ENCODE results near the gene EIF2B5. TPM values are rescaled to one million over a fixed set of nuclear protein-coding genes. Genes with fewer than 3 reads are reported as not detected.

Gene EIF2B5
- total and polyA plus RNA-seq, 9 of the 15 experiments (the other 6 are each of a cell fraction or from before 2014, with no cell fraction given), result 19.1 to 92.4 (median 74.0) TPM

- H3K4me3 ChIP-seq, result no peak overlapping the region; the same call in 1 of the 2 replicates
- H3K4me1 ChIP-seq (replicated peaks in 1 of 2; ENCODE audit: control insufficient read depth in 2 of 2, insufficient read depth in 2 of 2, low read length in 2 of 2), result peaks cover 41 to 56% of the 10 kb centered on the region in 2 experiments; a peak in 4 of 5 replicates
- H2AFZ ChIP-seq (ENCODE audit: low read depth, low read length), result peak overlapping the region; percentile 3; the same call in 1 of the 2 replicates
- peak; percentile 32; the same call in 1 of the 2 replicates for TF ChIP-seq ZC3H11A (IDR thresholded peaks at IDR 0.05; ENCODE audit: low read depth, low read length)
- TF ChIP-seq CREB1 (IDR thresholded peaks at IDR 0.05), result no peak
- TF ChIP-seq CREB1 (CRISPR knock-in tag; IDR thresholded peaks at IDR 0.05), result 0 out of 2 replicates have a peak, but pooled peaks have one; percentile 0
- no peak for TF ChIP-seq MED1 (CRISPR knock-in tag; IDR thresholded peaks at IDR 0.05; ENCODE audit: borderline replicate concordance)
- TF ChIP-seq ZNF589 (CRISPR knock-in tag; IDR thresholded peaks at IDR 0.05; ENCODE audit: low read depth), result 0 out of 2 replicates have a peak, but pooled peaks have one; percentile 19
- peak; percentile 58 for TF ChIP-seq POU5F1 (IDR thresholded peaks at IDR 0.05; ENCODE audit: borderline replicate concordance, low read depth, low read length, partially characterized antibody)
- TF ChIP-seq ZNF146 (CRISPR knock-in tag; IDR thresholded peaks at IDR 0.05; ENCODE audit: unreplicated experiment), result no peak
- TF ChIP-seq BACH1 (tag; IDR thresholded peaks at IDR 0.05), result peak; percentile 57; the same call in 1 of the 2 replicates
- TF ChIP-seq FOXJ2 (tag; IDR thresholded peaks at IDR 0.05), result peak; percentile 71; the same call in 1 of the 2 replicates
- 0 out of 2 replicates have a peak, but pooled peaks have one; percentile 32 for TF ChIP-seq NR2C1 (IDR thresholded peaks at IDR 0.05)
- no peak for TF ChIP-seq NR2C1 (tag; IDR thresholded peaks at IDR 0.05)
- no peak for TF ChIP-seq ZNF695 (CRISPR knock-in tag; IDR thresholded peaks at IDR 0.05)
- peak; percentile 62; the same call in 1 of the 2 replicates for TF ChIP-seq SPI1 (IDR thresholded peaks at IDR 0.05; ENCODE audit: borderline replicate concordance, low read depth, low read length)
- TF ChIP-seq ARID4B (CRISPR knock-in tag; IDR thresholded peaks at IDR 0.05), result no peak
- BruUV-seq (replicated peaks), result no TSS peak
- H3K27me3 ChIP-seq (ENCODE audit: control insufficient read depth in 2 of 2, insufficient read depth in 2 of 2, low read length in 2 of 2), result no peaks in the 10 kb centered on the region
- H4K20me1 ChIP-seq (replicated peaks; ENCODE audit: control insufficient read depth, insufficient read depth, low read length), result peaks cover 17% of the 10 kb centered on the region
- H3K9me1 ChIP-seq (ENCODE audit: control insufficient read depth, insufficient read depth, low read length), result no peaks in the 10 kb centered on the region
- peak overlapping the region; percentile 48; the same call in 1 of the 2 replicates for H3K4me2 ChIP-seq (ENCODE audit: insufficient read depth, low read length)
- CTCF ChIA-PET (ENCODE audit: low intra/inter-chr PET ratio), result no interaction called here
- POLR2A ChIA-PET, result interaction anchor here (0.6 to 3.6 kb wide), 5 partner anchors 10 to 159 kb away, joined by 3 to 27 read pairs (median 3); partner anchors contain the start of gene DVL3
- 16% methylated on average over 4 of the region's 4 CpGs for WGBS (ENCODE audit: insufficient coverage, low coverage, missing lambda C conversion rate)
- no peaks in the 10 kb centered on the region for H3K9me3 ChIP-seq (replicated peaks; ENCODE audit: control insufficient read depth, insufficient read depth, low read depth, low read length)
- peak overlapping the region; percentile 68 for H3K27ac ChIP-seq (ENCODE audit: extremely low read depth, low read depth, low read length)
- ATAC-seq (no peak), FAIRE-seq (no peak), DNase-seq (ENCODE audit: extremely low read depth in 1 of 4, low spot score in 3 of 4) (no peak)
- intact Hi-C loops (cut with micrococcal nuclease), result loop anchor here (2.0 to 5.0 kb wide), 3 partner anchors 19 to 123 kb away; partner anchors contain the start of genes DVL3, EIF2B5 and PSMD2
- peaks cover 46% of the 10 kb centered on the region for H3K79me2 ChIP-seq (ENCODE audit: control insufficient read depth, insufficient read depth, low read length)
- peaks cover 68% of the 10 kb centered on the region for H3K36me3 ChIP-seq (ENCODE audit: control insufficient read depth, insufficient read depth, low read length)
- peak overlapping the region; percentile 4 to 42; a peak in 1 of 4 replicates for H3K9ac ChIP-seq (ENCODE audit: insufficient read depth in 1 of 2, low read depth in 2 of 2, low read length in 2 of 2)
- in situ Hi-C loops (cut with MboI), result no loop called here
Observed at GRCh38 chr3:184174284-184174645, 39.1 kb downstream of the EIF2B5 start.
